HG02678 (cell line): ENCODE data around the gene R3HDML.
"Not testable (repeated sequence)": the region's sequence is repeated elsewhere in the genome, so short reads cannot be mapped to it uniquely, and the experiment has no call there.

Experiments
- ATAC-seq: cut with Tn5 transposase; IDR thresholded peaks from one replicate; pipeline ENCODE4 v1.9.1; 2021; ENCODE audit warnings: mild to moderate bottlenecking, moderate library complexity; ENCODE audit not compliant: unreplicated experiment

R3HDML gene

DNA sequence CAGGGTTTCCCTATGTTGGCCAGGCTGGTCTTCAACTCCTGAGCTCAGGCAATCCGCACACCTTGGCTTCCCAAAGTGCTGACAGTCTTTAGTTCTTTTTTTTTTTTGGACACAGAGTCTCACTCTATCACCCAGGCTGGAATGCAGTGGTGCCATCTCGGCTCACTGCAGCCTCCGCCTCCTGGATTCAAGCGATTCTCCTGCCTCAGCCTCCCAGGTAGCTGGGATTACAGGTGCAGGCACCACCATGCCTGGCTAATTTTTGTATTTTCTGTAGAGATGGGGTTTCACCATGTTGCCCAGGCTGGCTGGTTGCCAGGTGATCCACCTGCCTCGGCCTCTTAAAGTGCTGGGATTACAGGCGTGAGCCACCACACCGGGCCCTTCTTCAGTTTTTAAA, 9.1 kb upstream of the R3HDML start:
- ATAC-seq = not testable (repeated sequence)

DNA sequence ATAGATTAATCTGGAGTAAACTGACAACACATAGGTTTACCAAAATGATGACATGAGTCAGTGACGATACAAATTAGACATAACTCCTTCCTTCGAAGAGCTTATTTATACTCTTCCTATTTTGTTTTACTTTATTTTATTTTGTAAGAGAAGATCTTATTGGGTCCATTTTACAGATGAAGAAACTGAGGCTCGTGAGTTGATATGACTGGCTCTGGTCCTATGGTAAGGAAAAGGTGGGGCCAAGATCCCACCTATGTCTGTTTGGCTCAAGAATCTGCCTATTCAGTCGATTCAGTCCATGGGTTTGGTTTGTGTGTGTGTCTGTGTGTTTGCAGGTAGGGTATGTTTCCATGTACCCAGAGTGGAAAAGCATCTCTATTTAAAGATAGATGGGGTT, 8.4 kb upstream of the R3HDML start:
- no peak for ATAC-seq

DNA sequence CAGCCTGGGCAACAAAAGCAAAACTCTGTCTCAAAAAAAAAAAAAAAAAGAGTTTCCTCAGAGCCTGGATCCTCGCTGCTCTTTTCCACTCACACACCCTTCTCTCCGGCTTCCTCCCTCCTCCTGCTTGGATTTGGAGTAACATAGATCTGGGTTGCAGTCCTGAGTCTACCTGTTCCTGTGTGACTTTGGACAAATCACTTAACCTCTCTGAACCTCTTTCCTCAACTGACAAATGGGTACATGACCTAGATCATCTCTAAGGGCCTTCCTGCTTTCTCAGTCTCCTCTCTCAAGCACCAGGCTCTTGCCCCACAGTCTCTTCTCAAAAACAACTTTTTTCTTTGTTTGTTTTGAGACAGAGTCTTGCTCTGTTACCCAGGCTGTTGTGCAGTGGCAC, 5.6 kb upstream of the R3HDML start:
- ATAC-seq = no peak

DNA sequence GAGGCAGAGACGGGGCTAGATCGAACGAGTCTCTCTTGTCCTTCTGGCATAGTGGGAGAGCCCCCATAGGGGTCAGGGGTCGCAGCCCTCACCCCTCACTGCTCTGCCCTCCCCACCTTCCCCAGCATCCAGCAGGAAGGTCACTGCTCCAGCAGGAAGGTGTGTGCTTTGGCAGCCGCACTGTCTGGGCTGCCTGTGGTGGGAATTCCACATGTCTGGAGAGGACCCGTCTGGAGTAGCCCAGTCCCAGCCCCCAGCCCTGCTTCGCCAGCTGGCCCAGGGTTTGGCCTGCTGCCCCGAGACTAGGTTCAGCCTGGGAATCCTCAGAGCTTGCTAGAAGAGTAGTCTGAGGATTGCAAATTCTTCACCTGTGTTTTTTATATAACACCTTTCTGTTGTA, 2.5 kb upstream of the R3HDML start:
- no peak for ATAC-seq

DNA sequence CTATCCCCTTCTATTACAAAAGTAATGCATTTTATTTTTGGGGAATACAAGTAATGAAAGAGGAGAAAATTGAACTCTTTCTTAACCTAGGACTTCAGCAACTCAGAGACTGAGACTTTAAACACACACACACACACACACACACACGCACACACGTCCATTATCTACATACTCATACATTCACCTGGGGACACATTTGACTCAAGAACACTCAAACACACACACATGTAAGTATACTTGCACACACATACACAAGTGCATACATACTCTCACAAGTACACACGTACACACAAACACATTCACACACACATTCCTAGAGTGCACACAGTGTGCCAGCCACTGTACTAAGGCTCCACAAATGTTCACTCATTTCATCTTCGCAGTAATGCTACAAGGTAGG, 2.1 kb upstream of the R3HDML start:
- ATAC-seq = no peak

DNA sequence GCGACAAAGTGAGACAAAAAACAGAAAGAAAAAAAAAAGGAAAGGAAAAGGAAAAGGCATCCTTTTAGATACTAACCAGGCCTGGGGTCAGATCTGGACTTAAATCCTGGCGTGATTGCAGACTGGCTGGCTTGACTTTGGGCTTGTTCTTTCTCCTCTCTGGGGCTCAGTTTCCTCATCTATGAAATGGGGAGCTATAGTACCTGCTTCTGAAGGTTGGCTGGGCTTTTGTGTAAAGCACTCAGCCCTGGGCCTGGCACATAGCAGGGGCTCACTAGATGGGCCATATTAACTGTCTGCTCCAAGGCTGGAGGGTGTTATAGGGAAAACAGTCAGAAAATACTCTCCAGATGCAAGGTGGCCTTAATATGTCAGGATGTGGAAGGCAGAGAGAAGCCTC, 1.2 kb upstream of the R3HDML start:
- ATAC-seq = no peak

DNA sequence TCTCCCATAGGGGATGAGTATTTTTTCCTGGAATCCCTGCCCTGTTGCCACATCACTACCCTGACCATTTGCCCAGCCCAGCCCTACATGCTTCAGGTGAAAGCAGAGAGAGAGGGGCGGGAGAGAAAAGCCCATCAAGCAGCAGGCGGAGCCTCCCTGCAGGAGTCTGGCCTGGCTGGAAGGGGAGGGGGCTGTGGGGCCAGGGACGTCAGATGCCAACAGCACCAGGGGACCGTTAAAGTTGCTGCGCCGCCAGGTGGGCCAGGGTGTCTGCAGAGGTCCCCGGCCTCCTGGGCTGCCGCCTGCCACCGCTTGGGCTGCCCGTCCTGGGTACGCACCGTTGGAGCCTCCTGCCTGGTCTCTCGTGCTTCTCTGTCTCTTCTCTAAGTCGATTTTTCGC, 757 bp upstream of the R3HDML start:
- no peak for ATAC-seq

DNA sequence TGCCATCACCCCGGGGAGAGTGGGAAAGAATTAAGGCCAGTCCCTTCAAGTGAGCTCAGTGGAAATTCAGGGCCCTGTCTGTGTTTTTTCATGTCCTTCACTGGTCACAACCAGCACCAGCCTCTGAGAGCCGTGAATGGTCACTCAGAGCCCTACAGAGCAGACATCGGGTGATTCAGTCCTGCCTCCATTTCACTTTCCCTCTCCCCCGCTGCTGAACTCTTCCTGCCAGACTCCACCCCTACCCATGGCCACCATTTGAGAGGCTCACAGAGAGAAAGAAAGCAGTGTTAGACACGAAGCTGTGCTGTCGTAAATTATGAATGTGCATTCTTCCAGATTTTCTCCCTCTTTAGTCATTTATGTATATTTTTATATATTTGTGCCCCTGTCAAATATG, 5.4 kb downstream of the R3HDML start:
- ATAC-seq = no peak

DNA sequence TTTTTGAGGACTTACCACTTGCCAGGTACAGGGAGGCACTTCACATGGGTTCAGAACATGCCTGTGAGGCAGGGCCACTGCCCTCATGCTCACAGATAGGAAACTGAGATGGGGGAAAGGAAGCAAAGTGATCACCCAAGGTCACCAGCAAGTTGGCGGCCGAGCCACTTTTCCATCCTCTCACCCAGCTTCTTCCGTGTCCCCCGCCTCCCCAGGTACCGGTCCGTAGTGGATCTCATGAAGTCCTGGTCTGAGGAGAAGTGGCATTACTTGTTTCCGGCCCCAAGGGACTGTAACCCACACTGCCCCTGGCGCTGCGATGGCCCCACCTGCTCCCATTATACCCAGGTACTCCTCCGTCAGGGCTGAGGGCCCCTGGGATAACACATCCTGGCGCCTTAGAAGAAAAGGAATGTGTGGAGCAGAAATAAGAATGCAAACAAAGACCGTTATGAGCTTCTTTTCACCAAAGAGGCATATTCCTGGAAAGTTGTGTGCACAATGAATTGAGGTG, 6.4 kb downstream of the R3HDML start:
- ATAC-seq = no peak

DNA sequence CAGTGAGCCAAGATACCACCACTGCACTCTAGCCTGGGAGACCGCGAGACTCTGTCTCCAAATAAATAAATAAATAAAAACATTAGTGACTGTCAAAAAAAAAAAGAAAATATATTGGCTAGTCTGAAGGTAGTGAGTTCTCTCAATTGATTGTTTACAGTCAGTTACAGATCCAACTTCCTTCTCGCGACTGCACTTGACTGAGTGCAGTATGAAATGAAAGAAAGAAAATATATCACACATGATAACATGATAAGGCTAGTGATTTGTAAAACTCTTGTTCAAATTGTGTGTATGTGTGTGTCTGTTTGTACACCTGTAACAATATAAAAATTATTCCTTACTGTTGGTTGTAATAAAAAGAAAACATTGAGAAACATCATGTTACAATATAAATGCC, 7.9 kb downstream of the R3HDML start:
- ATAC-seq = no peak

DNA sequence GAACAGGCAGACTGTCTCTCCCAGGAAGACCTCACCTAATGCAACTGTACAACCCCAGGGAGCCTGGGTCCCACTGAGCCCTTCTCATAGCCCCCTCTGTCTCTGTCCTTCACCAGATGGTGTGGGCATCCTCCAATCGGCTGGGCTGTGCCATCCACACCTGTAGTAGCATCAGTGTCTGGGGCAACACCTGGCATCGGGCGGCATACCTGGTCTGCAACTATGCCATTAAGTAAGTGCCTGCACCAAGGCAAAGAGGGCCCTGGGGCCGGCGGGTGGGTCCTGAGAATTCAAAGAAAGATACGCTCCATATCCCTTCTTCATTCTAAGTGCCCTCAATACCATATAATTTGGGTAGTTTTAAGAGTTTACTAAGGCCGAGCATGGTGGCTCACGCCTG, 8.3 kb downstream of the R3HDML start:
- ATAC-seq = no peak

DNA sequence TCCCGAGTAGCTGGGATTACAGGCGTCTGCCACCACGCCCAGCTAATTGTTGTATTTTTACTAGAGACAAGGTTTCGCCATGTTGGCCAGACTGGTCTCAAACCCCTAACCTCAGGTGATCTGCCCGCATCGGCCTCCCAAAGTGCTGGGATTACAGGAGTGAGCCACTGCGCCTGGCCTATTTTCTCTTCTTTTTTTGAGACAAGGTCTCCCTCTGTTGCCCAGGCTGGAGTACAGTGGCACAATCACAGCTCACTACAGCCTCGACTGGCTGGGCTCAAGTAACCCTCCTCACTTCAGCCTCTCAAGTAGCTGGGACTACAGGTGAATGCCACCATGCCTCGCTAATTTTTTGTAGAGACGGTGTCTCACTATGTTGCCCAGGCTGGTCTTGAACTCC, 9.1 kb downstream of the R3HDML start:
- not testable (repeated sequence) for ATAC-seq

DNA sequence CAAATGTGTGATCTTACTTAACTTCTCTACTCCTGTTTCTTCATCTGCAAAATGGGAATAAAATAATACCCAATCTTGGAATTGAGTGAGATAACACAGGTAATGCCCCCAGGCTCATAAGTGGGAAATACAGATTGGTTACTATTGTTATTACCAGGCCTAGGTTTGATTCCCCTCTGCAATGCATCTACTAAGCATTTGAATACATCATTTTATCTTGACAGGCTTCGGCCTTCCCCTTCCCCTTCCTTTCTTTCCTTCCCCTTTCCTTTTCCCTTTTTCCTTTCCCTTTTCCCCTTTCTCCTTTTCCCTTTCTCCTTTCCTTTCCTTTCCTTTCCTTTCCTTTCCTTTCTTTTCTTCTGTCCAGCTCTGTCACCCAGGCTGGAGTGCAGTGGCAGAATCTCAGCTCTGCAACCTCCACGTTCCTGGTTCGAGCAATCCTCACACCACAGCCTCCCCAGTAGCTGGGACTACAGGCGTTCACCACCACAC, 11.4 kb downstream of the R3HDML start:
- no peak for ATAC-seq

DNA sequence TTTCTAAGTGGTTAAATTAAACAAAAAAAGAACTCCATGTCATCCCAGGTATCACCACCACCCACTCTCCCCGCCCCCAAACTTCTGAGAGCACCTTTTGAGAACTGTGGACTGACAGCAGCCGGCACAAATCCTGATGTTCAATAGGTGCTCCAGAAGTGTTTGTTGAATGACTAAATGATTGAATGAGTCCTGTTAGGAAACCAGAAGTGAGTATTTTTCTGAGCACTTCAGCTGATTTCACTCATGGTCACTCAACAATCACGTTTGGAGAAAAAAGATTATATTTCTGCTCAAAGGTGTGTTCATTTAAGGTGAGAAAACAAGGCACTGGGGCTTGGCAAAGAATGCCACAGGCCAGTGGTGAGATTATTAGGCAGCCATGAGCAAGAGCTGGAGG, 12.5 kb downstream of the R3HDML start:
- ATAC-seq = no peak

DNA sequence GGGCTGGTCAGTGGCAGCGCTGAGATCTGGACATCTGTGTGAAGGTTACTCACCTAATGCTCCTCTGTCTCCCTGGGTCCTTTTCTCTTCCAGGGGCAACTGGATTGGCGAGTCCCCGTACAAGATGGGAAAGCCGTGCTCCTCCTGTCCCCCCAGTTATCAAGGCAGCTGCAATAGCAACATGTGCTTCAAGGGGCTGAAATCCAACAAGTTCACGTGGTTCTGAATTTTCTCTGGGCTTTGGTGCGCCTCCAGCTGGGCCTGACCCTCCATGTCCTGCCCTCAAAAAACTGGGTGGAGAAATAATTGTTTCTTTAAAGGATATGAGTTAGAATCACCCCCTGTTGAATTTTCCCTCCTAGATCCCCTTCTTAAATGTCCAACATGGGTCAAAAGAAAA, 13.7 kb downstream of the R3HDML start:
- no peak for ATAC-seq

DNA sequence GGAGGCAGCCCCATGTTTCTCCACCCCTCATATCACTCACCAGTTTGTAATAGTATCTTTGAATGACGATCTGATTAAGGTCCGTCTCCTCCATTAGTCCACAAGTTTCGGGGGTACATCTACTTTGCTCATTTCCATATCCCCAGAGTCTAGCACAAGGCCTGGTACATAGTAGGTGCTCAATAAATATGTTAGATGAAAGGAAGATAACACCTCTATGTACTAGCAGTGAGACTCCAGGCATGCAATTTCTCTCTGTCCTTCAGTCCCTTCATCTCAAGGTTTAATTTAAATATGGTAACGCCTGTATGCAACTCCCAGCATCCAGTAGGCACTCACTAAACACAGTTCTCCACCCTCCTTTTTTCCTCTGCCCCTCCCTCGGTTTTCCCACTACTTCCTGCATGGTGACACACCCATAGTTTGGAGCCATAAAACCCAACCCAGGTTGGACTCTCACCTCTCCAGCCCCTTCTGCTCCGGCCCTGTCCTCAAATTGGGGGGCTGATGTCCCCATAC, 18.2 kb downstream of the R3HDML start:
- no peak for ATAC-seq

DNA sequence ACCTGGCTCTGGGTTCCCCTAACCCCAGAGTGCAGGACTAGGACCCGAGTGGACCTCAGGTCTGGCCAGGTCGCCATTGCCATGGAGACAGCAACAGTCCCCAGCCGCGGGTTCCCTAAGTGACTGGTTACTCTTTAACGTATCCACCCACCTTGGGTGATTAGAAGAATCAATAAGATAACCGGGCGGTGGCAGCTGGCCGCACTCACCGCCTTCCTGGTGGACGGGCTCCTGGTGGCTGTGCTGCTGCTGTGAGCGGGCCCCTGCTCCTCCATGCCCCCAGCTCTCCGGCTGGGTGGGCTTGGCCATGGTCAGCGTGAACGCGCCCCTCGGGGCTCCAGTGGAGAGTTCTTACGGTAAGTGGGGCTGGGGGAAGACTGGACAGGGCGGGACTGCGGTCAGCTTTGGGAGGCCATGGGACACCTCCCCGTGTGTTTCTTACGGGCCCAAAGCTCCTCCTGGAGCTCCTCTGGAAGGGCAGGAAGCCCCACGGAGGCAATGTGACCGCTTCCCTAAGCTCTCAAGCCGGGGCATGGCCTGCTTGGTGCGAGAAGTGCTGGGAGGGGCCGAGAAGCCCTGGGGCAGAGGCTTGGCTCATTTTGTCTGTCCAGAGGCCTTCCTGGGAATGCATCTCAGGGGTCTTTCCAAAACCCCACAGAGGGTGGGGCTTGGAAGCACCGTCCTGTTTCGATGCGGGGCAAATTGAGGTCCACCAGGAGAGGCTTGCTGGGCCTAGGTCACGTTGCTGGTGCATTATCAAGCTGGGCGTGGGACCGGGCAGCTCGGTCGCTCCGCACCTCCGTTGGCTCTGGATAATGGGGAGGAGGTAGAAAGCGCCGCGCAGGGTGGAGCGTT, 18.9 kb downstream of the R3HDML start, which contains the start of gene HNF4A:
HNF4A (plus strand) TSS at position 202 of the 855 bp plus-strand sequence; CDS start at position 308, 106 bp downstream.
- no peak for ATAC-seq

DNA sequence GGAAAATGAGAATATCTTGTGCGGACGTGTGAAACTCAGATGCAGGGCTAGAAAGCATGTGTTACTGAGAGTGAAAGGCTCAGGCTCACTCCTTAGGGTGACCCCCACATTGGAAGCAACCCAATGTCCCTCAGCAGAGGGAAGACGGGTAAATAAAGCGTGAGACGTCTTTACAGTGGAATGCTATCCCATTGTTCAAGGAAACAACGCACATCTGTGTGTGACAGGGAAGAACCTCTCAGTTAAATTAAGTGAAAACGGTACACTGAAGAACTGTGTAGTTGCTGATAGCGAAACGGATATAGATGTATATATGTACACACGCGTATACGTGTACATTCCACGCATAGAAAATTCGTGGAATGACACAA, 19.5 kb downstream of the R3HDML start:
- no peak for ATAC-seq

DNA sequence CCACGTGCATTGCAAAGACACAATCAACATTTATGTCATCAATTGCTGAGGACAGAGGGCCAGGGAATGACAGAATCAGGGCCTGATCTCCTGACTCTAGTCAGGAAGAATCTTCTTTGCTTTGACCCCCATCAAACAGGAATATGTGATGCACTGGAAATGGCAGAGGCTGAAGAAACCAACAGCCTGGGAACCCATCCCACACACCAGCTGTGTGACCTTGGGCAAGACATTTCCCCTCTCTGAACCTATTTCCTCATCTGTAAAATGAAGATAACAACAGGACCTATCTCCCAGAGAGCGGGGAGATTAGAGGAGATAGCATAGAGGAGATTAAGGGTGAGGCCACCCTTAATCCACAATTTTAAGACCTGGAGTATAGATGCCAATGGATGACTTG, 20.2 kb downstream of the R3HDML start:
- ATAC-seq = no peak

DNA sequence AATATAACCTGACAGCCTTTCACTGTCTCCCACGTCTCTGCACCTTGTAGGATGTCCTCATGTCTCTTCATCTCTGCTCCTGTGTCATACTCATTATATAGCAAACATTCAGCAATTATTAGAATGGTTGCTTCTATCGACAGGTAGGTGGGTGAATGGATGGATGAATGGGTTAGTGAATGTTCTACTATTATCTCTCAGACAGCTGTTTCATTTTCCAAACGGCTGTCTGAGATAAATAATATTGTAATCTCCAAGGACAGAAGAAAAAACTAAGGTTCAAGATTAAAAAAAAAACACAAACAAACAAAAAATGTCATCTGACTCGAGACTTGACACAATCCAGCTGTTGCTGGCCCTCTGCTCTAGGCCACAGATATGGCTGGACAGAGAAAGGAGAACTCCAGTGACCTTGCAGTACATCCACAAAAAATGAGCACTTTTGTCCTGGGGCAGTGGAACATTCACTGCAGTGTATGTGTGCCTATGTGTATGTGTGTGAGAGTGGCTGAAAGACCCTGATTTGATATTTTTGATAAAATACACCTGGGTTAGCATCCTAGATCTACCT, 20.8 kb downstream of the R3HDML start:
- no peak for ATAC-seq

DNA sequence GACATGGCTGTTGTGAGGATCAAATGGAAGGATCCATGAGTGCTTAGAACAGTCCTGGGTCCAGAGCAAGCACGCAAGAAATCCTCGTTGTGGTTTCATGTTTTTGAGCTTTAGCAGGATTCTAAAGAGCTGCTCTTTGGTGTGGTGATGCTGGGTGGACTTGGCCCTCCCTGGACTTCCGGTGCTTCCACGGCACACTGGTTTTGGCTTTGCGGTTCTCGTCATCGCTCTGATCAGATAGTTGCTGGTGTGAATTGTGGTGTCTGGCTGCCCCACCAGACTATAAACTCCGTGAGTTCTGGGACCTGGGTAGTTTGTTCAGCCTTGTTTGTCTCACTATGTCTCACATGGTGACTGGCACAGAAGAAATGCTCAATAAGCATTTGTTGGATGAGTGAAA, 21.9 kb downstream of the R3HDML start:
- ATAC-seq = no peak

DNA sequence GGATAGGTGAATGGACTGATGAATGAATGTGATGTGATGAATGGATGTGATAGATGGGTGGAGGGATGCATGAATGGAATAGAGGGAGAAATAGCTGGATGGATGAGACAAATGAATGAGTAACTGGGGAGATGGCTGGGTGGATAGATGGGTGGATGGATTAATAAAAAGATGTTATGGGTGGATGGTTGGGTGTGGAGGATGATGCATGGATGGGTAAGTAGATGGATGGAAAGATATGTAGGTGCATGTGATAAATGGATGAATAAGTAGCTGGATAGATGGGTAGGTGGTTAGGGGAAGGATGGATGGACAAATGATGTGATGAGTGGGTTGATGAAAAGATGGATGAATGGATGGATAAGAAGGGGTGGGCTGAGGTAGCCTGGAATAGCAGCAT, 23.4 kb downstream of the R3HDML start:
- ATAC-seq = no peak
